Left ventricle myocardium inferior (tissue), 1 donor: ENCODE measurements around the gene KRT3. TPM values are rescaled to one million over a fixed set of nuclear protein-coding genes. Genes with fewer than 3 reads are reported as not detected.

ENCODE experiments used
- DNase-seq: peaks from one replicate; pipeline ENCODE4 v3.0.0-alpha.2; 2020
- H3K27ac ChIP-seq: fragments of 200-600 bp; replicated peaks from 2 replicates; pipeline ENCODE4 v1.8.0; 2021
- H3K27me3 ChIP-seq: fragments of 200-600 bp; 2 replicates; pipeline ENCODE4 v1.8.0; 2021; ENCODE audit warnings: low read depth
- H3K36me3 ChIP-seq: fragments of 200-600 bp; 2 replicates; pipeline ENCODE4 v1.8.0; 2021
- H3K4me1 ChIP-seq: fragments of 200-600 bp; 2 replicates; pipeline ENCODE4 v1.8.0; 2021
- H3K4me3 ChIP-seq: fragments of 200-600 bp; 2 replicates; pipeline ENCODE4 v1.8.0; 2021; ENCODE audit warnings: mild to moderate bottlenecking, moderate library complexity
- H3K9me3 ChIP-seq: fragments of 200-600 bp; replicated peaks from 2 replicates; pipeline ENCODE4 v1.8.0; 2021
- CTCF ChIP-seq: fragments of 200-600 bp; IDR thresholded peaks from 2 replicates; pipeline ENCODE4 v1.8.0; 2021; ENCODE audit warnings: antibody characterized with exemption, mild to moderate bottlenecking, borderline replicate concordance
- intact Hi-C: fragments of 100-400 bp; cut with micrococcal nuclease; formaldehyde crosslinking; loops from one replicate; pipeline ENCODE4 v1.11.0; 2022
- total RNA-seq: library from RNA; stranded (reverse); fragmentation: NEBNext Ultra II Directional; extraction: Animal tissue kit (Norgen Biotek cat#: 25700); gene quantifications from one replicate; pipeline ENCODE4 v1.2.1, GENCODE V29; 2021
- donor health status: DM: no; HTN: yes; CAD: no; lungs with severe emphysema.

KRT3 gene
- total RNA-seq, 1 donor from 2014 or later = not detected

- Histone ChIP-seq H3K36me3 (no peaks in the 10 kb centered on the region), H3K4me3 (no peak within 1 kb of the TSS), H3K27me3 (peaks cover 33% of the 10 kb centered on the region), H3K9me3 (no peaks in the 10 kb centered on the region), H3K4me1 (peaks cover 6% of the 10 kb centered on the region), H3K27ac (no peak within 1 kb of the TSS)
- no peak for TF ChIP-seq CTCF
- intact Hi-C loops = no loop called here
- no peak for DNase-seq
Observed at GRCh38 chr12:52813885-52814709, 18.2 kb upstream of the KRT3 start, which contains the start of gene KRT4. Gene KRT4, minus strand, starts transcription at chr12:52814116. Its CDS starts 58 bp downstream, at chr12:52814058.

GRCh38 chr12:52813203-52813819, 17.4 kb upstream of the KRT3 start:
- H3K9me3 ChIP-seq = no peaks in the 10 kb centered on the region
- no peak for TF ChIP-seq CTCF
- DNase-seq = no peak
- no peaks in the 10 kb centered on the region for H3K36me3 ChIP-seq
- intact Hi-C loops = no loop called here
- H3K4me3 ChIP-seq = no peak overlapping the region
- no peak overlapping the region for H3K27ac ChIP-seq
- peaks cover 6% of the 10 kb centered on the region for H3K4me1 ChIP-seq
- H3K27me3 ChIP-seq = peaks cover 32% of the 10 kb centered on the region

GRCh38 chr12:52812749-52813148, 16.8 kb upstream of the KRT3 start:
- H3K4me1 ChIP-seq = peaks cover 6% of the 10 kb centered on the region
- no peak overlapping the region for H3K27ac ChIP-seq
- no peak overlapping the region for H3K4me3 ChIP-seq
- intact Hi-C loops = no loop called here
- no peak for TF ChIP-seq CTCF
- H3K36me3 ChIP-seq = no peaks in the 10 kb centered on the region
- no peak for DNase-seq
- H3K9me3 ChIP-seq = no peaks in the 10 kb centered on the region
- H3K27me3 ChIP-seq = peaks cover 32% of the 10 kb centered on the region

- Histone ChIP-seq H3K36me3 (no peaks in the 10 kb centered on the region), H3K4me1 (peaks cover 6% of the 10 kb centered on the region), H3K27me3 (peaks cover 32% of the 10 kb centered on the region), H3K27ac (no peak overlapping the region), H3K9me3 (no peaks in the 10 kb centered on the region), H3K4me3 (no peak overlapping the region)
- no peak for DNase-seq
- no peak for TF ChIP-seq CTCF
- intact Hi-C loops = no loop called here
Observed at GRCh38 chr12:52812073-52812400, 16.1 kb upstream of the KRT3 start.

- H3K36me3 ChIP-seq = no peaks in the 10 kb centered on the region
- TF ChIP-seq CTCF = no peak
- no peak overlapping the region for H3K4me3 ChIP-seq
- DNase-seq = no peak
- H3K4me1 ChIP-seq = peaks cover 6% of the 10 kb centered on the region
- intact Hi-C loops = no loop called here
- H3K27ac ChIP-seq = no peak overlapping the region
- no peaks in the 10 kb centered on the region for H3K9me3 ChIP-seq
- peaks cover 28% of the 10 kb centered on the region for H3K27me3 ChIP-seq
Observed at GRCh38 chr12:52811191-52812072, 15.5 kb upstream of the KRT3 start.
